K562 (cell line): ENCODE measurements around the gene RIOK3. TPM values are rescaled to one million over a fixed set of nuclear protein-coding genes. Genes with fewer than 3 reads are reported as not detected.

Experiments used
- ATAC-seq: fragments of 200-7000 bp; cut with Tn5 transposase; 3 replicates; pipeline ENCODE4 v1.9.1; 2020; ENCODE audit warnings: moderate library complexity
- BruUV-seq: library from RNA; stranded (reverse); fragments of 400-500 nt; replicated peaks from 2 replicates; lab custom pipeline; 2021; lab: Mats Ljungman, UMichigan
- CTCF ChIA-PET: fragments of 300-600 bp; formaldehyde crosslinking; extraction: SDS; loops from one replicate; lab custom pipeline; 2021; ENCODE audit warnings: low intra/inter-chr PET ratio; lab: Yijun Ruan, JAX
- POLR2A ChIA-PET: fragments of 300-600, 350-650 bp; sonication (Branson Sonifier 250); formaldehyde crosslinking; extraction: SDS; loops from one replicate; lab custom pipeline; 2021; ENCODE audit warnings: antibody characterized with exemption, inconsistent platforms; lab: Yijun Ruan, JAX
- DNase-seq, 4 experiments: peaks; one replicate each; pipeline versions ENCODE4 v3.0.0 to v3.0.0-alpha.2; 2011 to 2018; ENCODE audit warnings: low spot score in 3 of 4, mixed read lengths in 3 of 4; ENCODE audit errors: extremely low read depth in 1 of 4
- FAIRE-seq: peaks from 2 replicates; lab custom pipeline; 2011; peaks lifted over from hg19 to GRCh38; lab: Jason Lieb, UNC
- H2AFZ ChIP-seq: 2 replicates; pipeline ENCODE4 v1.6.0; 2011; ENCODE audit warnings: low read depth, low read length, control low read depth, inconsistent platforms
- H3K27ac ChIP-seq: fragments of 200-600 bp; 3 replicates; pipeline ENCODE4 v1.8.0; 2011; ENCODE audit warnings: low read depth, mild to moderate bottlenecking, control low read depth, inconsistent platforms, low read length, moderate library complexity, mixed read lengths; ENCODE audit errors: extremely low read depth
- H3K27me3 ChIP-seq, 2 experiments: fragments of 300-600 bp in 1 of 2; 2 replicates in 1 of 2; 3 replicates in 1 of 2; pipeline versions ENCODE4 v1.6.0 to v1.8.0; 2011; ENCODE audit warnings: inconsistent platforms in 2 of 2, low read length in 2 of 2, mild to moderate bottlenecking in 1 of 2, mixed read lengths in 1 of 2, moderate library complexity in 1 of 2; ENCODE audit not compliant: control insufficient read depth in 2 of 2, insufficient read depth in 2 of 2
- H3K36me3 ChIP-seq: fragments of 300-600 bp; 3 replicates; pipeline ENCODE4 v1.8.0; 2011; ENCODE audit warnings: mild to moderate bottlenecking, low read length, inconsistent platforms; ENCODE audit not compliant: control insufficient read depth, insufficient read depth
- H3K4me1 ChIP-seq, 2 experiments: fragments of 200-600 bp in 1 of 2; replicated peaks in 1 of 2; 2 replicates in 1 of 2; 3 replicates in 1 of 2; pipeline versions ENCODE4 v1.5.1 to v1.8.0; 2011; ENCODE audit warnings: inconsistent platforms in 2 of 2, low read length in 2 of 2, mild to moderate bottlenecking in 1 of 2, mixed read lengths in 1 of 2, moderate library complexity in 1 of 2; ENCODE audit not compliant: control insufficient read depth in 2 of 2, insufficient read depth in 2 of 2
- H3K4me2 ChIP-seq: 2 replicates; pipeline ENCODE4 v1.6.1; 2011; ENCODE audit warnings: low read length, control low read depth, inconsistent platforms, mixed read lengths; ENCODE audit not compliant: insufficient read depth
- H3K4me3 ChIP-seq: fragments of 200-600 bp; sonication (generic), shearing (Covaris generic); 2 replicates; pipeline ENCODE4 v1.5.1; 2016; ENCODE audit warnings: control low read depth, inconsistent platforms
- H3K79me2 ChIP-seq: fragments of 200-600 bp; 3 replicates; pipeline ENCODE4 v1.8.0; 2011; ENCODE audit warnings: low read length, inconsistent platforms; ENCODE audit not compliant: control insufficient read depth, insufficient read depth
- H3K9ac ChIP-seq, 2 experiments: 2 replicates each; pipeline versions ENCODE4 v1.6.0 to v1.6.1; 2011; ENCODE audit warnings: low read depth in 2 of 2, low read length in 2 of 2, control low read depth in 1 of 2, inconsistent platforms in 1 of 2, mild to moderate bottlenecking in 1 of 2, mixed read lengths in 1 of 2; ENCODE audit not compliant: insufficient read depth in 1 of 2
- H3K9me1 ChIP-seq: one replicate; pipeline ENCODE4 v1.6.0; 2011; ENCODE audit warnings: inconsistent platforms, mild to moderate bottlenecking, low read length, moderate library complexity; ENCODE audit not compliant: control insufficient read depth, insufficient read depth
- H3K9me3 ChIP-seq: replicated peaks from 2 replicates; pipeline ENCODE4 v1.5.1; 2011; ENCODE audit warnings: low read depth, low read length, inconsistent platforms; ENCODE audit not compliant: control insufficient read depth, insufficient read depth
- H4K20me1 ChIP-seq: replicated peaks from 2 replicates; pipeline ENCODE4 v1.6.1; 2011; ENCODE audit warnings: low read length, inconsistent platforms, mixed read lengths; ENCODE audit not compliant: control insufficient read depth, insufficient read depth
- HDAC2 ChIP-seq: fragments of 450-650 bp; IDR thresholded peaks from 2 replicates; pipeline ENCODE4 v1.6.1; 2016; ENCODE audit warnings: mild to moderate bottlenecking
- NCOA1 ChIP-seq: fragments of 450-650 bp; IDR thresholded peaks from 2 replicates; pipeline ENCODE4 v1.6.1; 2016; ENCODE audit warnings: low read depth
- PCBP1 ChIP-seq: fragments of 200-400 bp; formaldehyde crosslinking; IDR thresholded peaks from 2 replicates; pipeline ENCODE4 v1.6.1; 2018; ENCODE audit warnings: mild to moderate bottlenecking, low read depth, low read length; ENCODE audit not compliant: poor library complexity, severe bottlenecking
- PHF20 ChIP-seq: fragments of 450-650 bp; IDR thresholded peaks from 2 replicates; pipeline ENCODE4 v1.6.1; 2018; ENCODE audit not compliant: partially characterized antibody
- RFX1 ChIP-seq: fragments of 450-650 bp; IDR thresholded peaks from 2 replicates; pipeline ENCODE4 v1.6.1; 2016; ENCODE audit warnings: mild to moderate bottlenecking, moderate library complexity
- RUNX1 ChIP-seq: sonication (generic); IDR thresholded peaks from 2 replicates; pipeline ENCODE4 v1.6.1; 2016; ENCODE audit warnings: antibody characterized with exemption, low read depth
- WGBS: fragments of 100-300 bp; shearing (Covaris generic); methylation state at CpG from one replicate; pipeline ENCODE4 v1.1.6; 2016; ENCODE audit warnings: low coverage, mixed read lengths; ENCODE audit not compliant: insufficient coverage; ENCODE audit errors: missing lambda C conversion rate; 5-methylcytosine and 5-hydroxymethylcytosine counted together
- in situ Hi-C: fragments of 300-500 bp; cut with MboI; formaldehyde crosslinking; loops from 4 replicates; pipeline ENCODE4 v1.15.0; 2018; ENCODE audit warnings: inconsistent platforms, mixed read lengths
- intact Hi-C: fragments of 100-400 bp; cut with micrococcal nuclease; formaldehyde crosslinking; loops from 2 replicates; pipeline ENCODE4 v1.14.2; 2022
- polyA plus RNA-seq, 8 experiments: library from polyadenylated mRNA; depleted of rRNA in 4 of 8; stranded (reverse) in 5 of 8; unstranded in 3 of 8; fragments of >200 nt; fragmentation: Nextera tagmentation in 2 of 8; fragmentation: Illumina TruSeq in 1 of 8; extraction: Ambion mirVana in 2 of 8; extraction: Trizol in 1 of 8; gene quantifications; 2 replicates each; pipeline versions ENCODE4 v1.2.1 to v1.2.3, GENCODE V29; 2011 to 2014; ENCODE audit warnings: inconsistent platforms in 1 of 8, missing spikeins in 1 of 8
- total RNA-seq, 7 experiments: library from RNA; depleted of rRNA in 6 of 7; stranded (reverse); fragments of >200 nt in 6 of 7; fragmentation: Illumina TruSeq in 2 of 7; extraction: Trizol in 2 of 7; gene quantifications; 2 replicates each; pipeline versions ENCODE4 v1.2.1 to v1.2.3, GENCODE V29; 2011 to 2021; ENCODE audit warnings: low replicate concordance in 1 of 7
- TF ChIP-seq, protein P1 (sequence below), 2 experiments: fragments of 450-650 bp in 1 of 2; sonication (generic) in 1 of 2; formaldehyde crosslinking in 1 of 2; IDR thresholded peaks in 1 of 2; conservative IDR thresholded peaks in 1 of 2; 2 replicates each; pipeline versions ENCODE4 v1.6.1 to v1.8.1; 2016 to 2023; ENCODE audit warnings: mild to moderate bottlenecking in 2 of 2, moderate library complexity in 2 of 2, inconsistent platforms in 1 of 2, missing genetic modification reagents in 1 of 2
- TF ChIP-seq, protein P2 (sequence below): fragments of 250-450 bp; sonication (Bioruptor Pico); IDR thresholded peaks from 2 replicates; pipeline ENCODE4 v1.4.0; 2020

The RIOK3 gene
- total and polyA plus RNA-seq, 9 of the 15 experiments (the other 6 are each of a cell fraction or from before 2014, with no cell fraction given) = 21.4 to 89.5 (median 62.9) TPM

DNA sequence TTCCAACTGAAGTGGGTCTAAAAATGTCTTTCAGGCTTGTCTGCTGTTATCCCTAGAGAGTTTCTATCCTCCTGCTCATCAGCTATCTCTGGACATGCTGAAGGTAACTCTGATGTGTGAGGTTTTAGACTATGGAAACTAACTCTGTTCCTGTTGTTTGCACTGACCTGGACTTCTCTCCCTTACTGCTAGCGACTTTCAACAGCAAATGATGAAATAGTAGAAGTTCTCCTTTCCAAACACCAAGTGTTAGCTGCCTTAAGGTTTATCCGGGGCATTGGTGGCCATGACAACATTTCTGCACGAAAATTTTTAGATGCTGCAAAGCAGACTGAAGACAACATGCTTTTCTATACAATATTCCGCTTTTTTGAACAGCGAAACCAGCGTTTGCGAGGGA, 77.1 kb downstream of the RIOK3 start:
- Histone ChIP-seq H3K36me3 (peaks cover 94% of the 10 kb centered on the region), H3K4me3 (no peak overlapping the region), H3K9me1 (no peaks in the 10 kb centered on the region), H3K79me2 (peaks cover 8% of the 10 kb centered on the region; the same call in 2 of the 3 replicates), H3K27ac (peak overlapping the region; percentile 95; the same call in 2 of the 3 replicates), H3K27me3 (no peaks in the 10 kb centered on the region), H3K9me3 (no peaks in the 10 kb centered on the region), H3K4me1 (peaks cover 14 to 28% of the 10 kb centered on the region in 2 experiments), H3K4me2 (no peak overlapping the region; the same call in 1 of the 2 replicates), H3K9ac (no peak overlapping the region), H2AFZ (no peak overlapping the region), H4K20me1 (peaks cover 7% of the 10 kb centered on the region)
- POLR2A ChIA-PET = interaction anchor here (1.0 kb wide), 1 partner anchor 85 kb away, joined by 3 read pairs; no protein-coding TSS in a partner anchor
- no peak for FAIRE-seq
- CTCF ChIA-PET = interaction anchor here (0.6 kb wide), 1 partner anchor 399 kb away, joined by 3 read pairs; no protein-coding TSS in a partner anchor
- no peak for ATAC-seq
- 87% methylated on average over 7 of the region's 7 CpGs for WGBS
- no peak for DNase-seq
- intact Hi-C loops (no loop called here), in situ Hi-C loops (no loop called here)
- no peak for TF ChIP-seq HDAC2
- TF ChIP-seq RFX1 = 0 out of 2 replicates have a peak, but pooled peaks have one; percentile 15
- BruUV-seq = no TSS peak

DNA sequence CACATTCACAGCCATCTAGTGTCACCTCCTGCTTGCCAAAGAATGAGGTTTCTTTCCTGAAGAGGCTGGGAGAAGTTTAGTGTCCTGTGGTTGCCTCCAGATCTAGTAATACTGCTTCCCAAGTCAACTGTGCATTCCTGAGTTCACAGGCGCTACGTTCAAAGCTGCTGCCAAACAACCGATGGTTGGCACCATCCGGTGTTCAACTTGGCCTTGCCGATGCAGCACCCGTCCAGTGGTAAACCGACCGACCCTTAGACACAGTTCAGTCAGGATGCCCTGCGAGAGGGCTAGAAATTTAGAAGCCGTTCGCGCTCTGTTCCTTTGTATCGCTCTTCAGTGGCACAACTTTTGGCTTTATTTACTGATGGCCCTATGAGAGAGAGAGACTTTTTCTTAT, 78.8 kb downstream of the RIOK3 start:
- Histone ChIP-seq H3K4me2 (no peak overlapping the region), H3K27ac (no peak overlapping the region), H3K4me1 (peaks cover 14 to 28% of the 10 kb centered on the region in 2 experiments), H3K4me3 (no peak overlapping the region), H3K9me3 (no peaks in the 10 kb centered on the region), H3K9ac (no peak overlapping the region), H3K27me3 (no peaks in the 10 kb centered on the region), H4K20me1 (peaks cover 7% of the 10 kb centered on the region), H3K36me3 (peaks cover 96% of the 10 kb centered on the region), H2AFZ (no peak overlapping the region), H3K79me2 (peaks cover 8% of the 10 kb centered on the region; the same call in 2 of the 3 replicates), H3K9me1 (no peaks in the 10 kb centered on the region)
- in situ Hi-C loops = no loop called here
- 98% methylated on average over 13 of the region's 13 CpGs for WGBS
- intact Hi-C loops = no loop called here
- FAIRE-seq = no peak
- TF ChIP-seq PCBP1 (no peak), PHF20 (no peak), RUNX1 (no peak), NCOA1 (no peak)
- TF ChIP-seq, protein P1, sequence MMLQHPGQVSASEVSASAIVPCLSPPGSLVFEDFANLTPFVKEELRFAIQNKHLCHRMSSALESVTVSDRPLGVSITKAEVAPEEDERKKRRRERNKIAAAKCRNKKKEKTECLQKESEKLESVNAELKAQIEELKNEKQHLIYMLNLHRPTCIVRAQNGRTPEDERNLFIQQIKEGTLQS (IDR thresholded peaks at IDR 0.05) = no peak
- TF ChIP-seq, protein P1 (CRISPR knock-in tag; conservative IDR thresholded peaks at IDR 0.05) = no peak
- TF ChIP-seq, protein P2, sequence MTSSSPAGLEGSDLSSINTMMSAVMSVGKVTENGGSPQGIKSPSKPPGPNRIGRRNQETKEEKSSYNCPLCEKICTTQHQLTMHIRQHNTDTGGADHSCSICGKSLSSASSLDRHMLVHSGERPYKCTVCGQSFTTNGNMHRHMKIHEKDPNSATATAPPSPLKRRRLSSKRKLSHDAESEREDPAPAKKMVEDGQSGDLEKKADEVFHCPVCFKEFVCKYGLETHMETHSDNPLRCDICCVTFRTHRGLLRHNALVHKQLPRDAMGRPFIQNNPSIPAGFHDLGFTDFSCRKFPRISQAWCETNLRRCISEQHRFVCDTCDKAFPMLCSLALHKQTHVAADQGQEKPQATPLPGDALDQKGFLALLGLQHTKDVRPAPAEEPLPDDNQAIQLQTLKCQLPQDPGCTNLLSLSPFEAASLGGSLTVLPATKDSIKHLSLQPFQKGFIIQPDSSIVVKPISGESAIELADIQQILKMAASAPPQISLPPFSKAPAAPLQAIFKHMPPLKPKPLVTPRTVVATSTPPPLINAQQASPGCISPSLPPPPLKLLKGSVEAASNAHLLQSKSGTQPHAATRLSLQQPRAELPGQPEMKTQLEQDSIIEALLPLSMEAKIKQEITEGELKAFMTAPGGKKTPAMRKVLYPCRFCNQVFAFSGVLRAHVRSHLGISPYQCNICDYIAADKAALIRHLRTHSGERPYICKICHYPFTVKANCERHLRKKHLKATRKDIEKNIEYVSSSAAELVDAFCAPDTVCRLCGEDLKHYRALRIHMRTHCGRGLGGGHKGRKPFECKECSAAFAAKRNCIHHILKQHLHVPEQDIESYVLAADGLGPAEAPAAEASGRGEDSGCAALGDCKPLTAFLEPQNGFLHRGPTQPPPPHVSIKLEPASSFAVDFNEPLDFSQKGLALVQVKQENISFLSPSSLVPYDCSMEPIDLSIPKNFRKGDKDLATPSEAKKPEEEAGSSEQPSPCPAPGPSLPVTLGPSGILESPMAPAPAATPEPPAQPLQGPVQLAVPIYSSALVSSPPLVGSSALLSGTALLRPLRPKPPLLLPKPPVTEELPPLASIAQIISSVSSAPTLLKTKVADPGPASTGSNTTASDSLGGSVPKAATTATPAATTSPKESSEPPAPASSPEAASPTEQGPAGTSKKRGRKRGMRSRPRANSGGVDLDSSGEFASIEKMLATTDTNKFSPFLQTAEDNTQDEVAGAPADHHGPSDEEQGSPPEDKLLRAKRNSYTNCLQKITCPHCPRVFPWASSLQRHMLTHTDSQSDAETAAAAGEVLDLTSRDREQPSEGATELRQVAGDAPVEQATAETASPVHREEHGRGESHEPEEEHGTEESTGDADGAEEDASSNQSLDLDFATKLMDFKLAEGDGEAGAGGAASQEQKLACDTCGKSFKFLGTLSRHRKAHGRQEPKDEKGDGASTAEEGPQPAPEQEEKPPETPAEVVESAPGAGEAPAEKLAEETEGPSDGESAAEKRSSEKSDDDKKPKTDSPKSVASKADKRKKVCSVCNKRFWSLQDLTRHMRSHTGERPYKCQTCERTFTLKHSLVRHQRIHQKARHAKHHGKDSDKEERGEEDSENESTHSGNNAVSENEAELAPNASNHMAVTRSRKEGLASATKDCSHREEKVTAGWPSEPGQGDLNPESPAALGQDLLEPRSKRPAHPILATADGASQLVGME (CRISPR knock-in tag) = no peak
- ATAC-seq = no peak
- no peak for DNase-seq
- ChIA-PET CTCF (no interaction called here), POLR2A (interaction anchor here (0.6 to 0.7 kb wide), 2 partner anchors 48 to 64 kb away, joined by 3 read pairs; no protein-coding TSS in a partner anchor)
- no TSS peak for BruUV-seq
